BJ (cell line): ENCODE measurements around the gene SEMA4C. TPM values are rescaled to one million over a fixed set of nuclear protein-coding genes. Genes with fewer than 3 reads are reported as not detected.
"Not testable (repeated sequence)": the region's sequence is repeated elsewhere in the genome, so short reads cannot be mapped to it uniquely, and the experiment has no call there.

Source experiments
- CTCF ChIA-PET: fragments of 350-600 bp; formaldehyde crosslinking; extraction: SDS; loops from one replicate; lab custom pipeline; 2021; ENCODE audit warnings: antibody characterized with exemption, inconsistent platforms; lab: Yijun Ruan, JAX
- POLR2A ChIA-PET: fragments of 300-600 bp; sonication (Branson Sonifier 250); formaldehyde crosslinking; extraction: SDS; loops from one replicate; lab custom pipeline; 2021; ENCODE audit warnings: antibody characterized with exemption; lab: Charles Lee
- DNase-seq: peaks from one replicate; pipeline ENCODE4 v3.0.0-alpha.2; 2011; ENCODE audit warnings: low read depth
- H3K27me3 ChIP-seq: 2 replicates; pipeline ENCODE4 v1.6.0; 2011; ENCODE audit warnings: low read length; ENCODE audit not compliant: control insufficient read depth, insufficient read depth
- H3K36me3 ChIP-seq: 2 replicates; pipeline ENCODE4 v1.5.1; 2011; ENCODE audit warnings: low read length; ENCODE audit not compliant: control insufficient read depth, insufficient read depth
- H3K4me3 ChIP-seq: 2 replicates; pipeline ENCODE4 v1.5.1; 2011; ENCODE audit warnings: low read depth, mild to moderate bottlenecking, control low read depth, low read length
- polyA plus RNA-seq: library from polyadenylated mRNA; depleted of rRNA; stranded (reverse); fragments of >200 nt; gene quantifications from 2 replicates; pipeline ENCODE4 v1.2.3, GENCODE V29; 2011
- TF ChIP-seq, protein P1 (sequence below): IDR thresholded peaks from 2 replicates; pipeline ENCODE4 v1.5.1; 2011; ENCODE audit warnings: low read depth, mild to moderate bottlenecking, control low read depth, inconsistent platforms, low read length, moderate library complexity; ENCODE audit not compliant: insufficient read depth

The SEMA4C gene
- polyA plus RNA-seq, 1 experiment = 29.7 TPM

DNA sequence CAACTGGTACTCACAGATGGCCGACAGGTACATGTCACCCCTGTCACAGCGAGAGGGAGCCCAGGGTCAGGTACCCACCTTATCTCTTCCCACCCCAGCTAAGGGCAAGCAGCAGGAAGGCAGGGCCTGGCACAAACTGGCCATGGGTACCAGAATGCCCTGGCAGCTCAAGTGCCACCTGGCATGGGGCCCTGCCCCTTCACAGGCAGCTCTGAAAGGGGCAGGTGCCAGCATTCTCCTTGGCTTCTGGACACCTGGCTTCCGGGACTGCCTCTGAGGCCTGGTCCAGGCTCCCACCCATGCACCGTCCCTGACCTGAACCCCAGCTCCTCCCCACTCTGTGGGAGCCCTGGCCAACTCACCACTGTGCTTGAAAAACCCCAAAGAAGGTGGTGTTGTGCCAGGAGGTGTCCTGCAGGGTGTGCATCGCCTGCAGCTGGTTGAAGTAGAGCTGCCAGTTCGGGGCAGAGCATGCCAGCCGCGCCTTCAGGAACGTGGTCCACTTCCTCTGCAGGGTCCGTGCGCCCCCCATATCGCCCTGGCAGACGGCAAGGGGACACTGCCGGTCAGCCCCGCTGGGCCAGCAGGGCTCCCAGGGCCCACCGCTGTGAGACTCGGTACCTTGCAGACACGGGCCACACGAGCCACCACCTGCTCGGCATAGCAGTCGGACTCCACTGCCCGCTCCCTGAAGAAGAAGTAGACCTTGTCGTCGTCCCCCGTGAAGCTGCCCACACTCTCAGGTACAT, 5.4 kb downstream of the SEMA4C start:
- POLR2A ChIA-PET = no interaction called here
- CTCF ChIA-PET = interaction anchor here (1.8 kb wide), 1 partner anchor 86 kb away, joined by 10 read pairs; no protein-coding TSS in a partner anchor

GRCh38 chr2:96863575-96864342, 6.1 kb downstream of the SEMA4C start:
- TF ChIP-seq, protein P1, sequence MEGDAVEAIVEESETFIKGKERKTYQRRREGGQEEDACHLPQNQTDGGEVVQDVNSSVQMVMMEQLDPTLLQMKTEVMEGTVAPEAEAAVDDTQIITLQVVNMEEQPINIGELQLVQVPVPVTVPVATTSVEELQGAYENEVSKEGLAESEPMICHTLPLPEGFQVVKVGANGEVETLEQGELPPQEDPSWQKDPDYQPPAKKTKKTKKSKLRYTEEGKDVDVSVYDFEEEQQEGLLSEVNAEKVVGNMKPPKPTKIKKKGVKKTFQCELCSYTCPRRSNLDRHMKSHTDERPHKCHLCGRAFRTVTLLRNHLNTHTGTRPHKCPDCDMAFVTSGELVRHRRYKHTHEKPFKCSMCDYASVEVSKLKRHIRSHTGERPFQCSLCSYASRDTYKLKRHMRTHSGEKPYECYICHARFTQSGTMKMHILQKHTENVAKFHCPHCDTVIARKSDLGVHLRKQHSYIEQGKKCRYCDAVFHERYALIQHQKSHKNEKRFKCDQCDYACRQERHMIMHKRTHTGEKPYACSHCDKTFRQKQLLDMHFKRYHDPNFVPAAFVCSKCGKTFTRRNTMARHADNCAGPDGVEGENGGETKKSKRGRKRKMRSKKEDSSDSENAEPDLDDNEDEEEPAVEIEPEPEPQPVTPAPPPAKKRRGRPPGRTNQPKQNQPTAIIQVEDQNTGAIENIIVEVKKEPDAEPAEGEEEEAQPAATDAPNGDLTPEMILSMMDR = no peak
- peaks cover 56% of the 10 kb centered on the region for H3K36me3 ChIP-seq
- no peak overlapping the region for H3K4me3 ChIP-seq
- no peak for DNase-seq
- ChIA-PET POLR2A (no interaction called here), CTCF (interaction anchor here (1.0 to 1.8 kb wide), 2 partner anchors 11 to 87 kb away, joined by 4 to 10 read pairs; no protein-coding TSS in a partner anchor)
- no peaks in the 10 kb centered on the region for H3K27me3 ChIP-seq

More for the DNA sequence above, 5.4 kb downstream of the SEMA4C start:
- peaks cover 56% of the 10 kb centered on the region for H3K36me3 ChIP-seq
- no peak for DNase-seq
- TF ChIP-seq, protein P1 = no peak
- no peak overlapping the region for H3K4me3 ChIP-seq
- no peaks in the 10 kb centered on the region for H3K27me3 ChIP-seq

- DNase-seq, POLR2A ChIA-PET: not testable (repeated sequence)
- peaks cover 56% of the 10 kb centered on the region for H3K36me3 ChIP-seq
Measured at GRCh38 chr2:96863056-96863455, 6.8 kb downstream of the SEMA4C start.

DNA sequence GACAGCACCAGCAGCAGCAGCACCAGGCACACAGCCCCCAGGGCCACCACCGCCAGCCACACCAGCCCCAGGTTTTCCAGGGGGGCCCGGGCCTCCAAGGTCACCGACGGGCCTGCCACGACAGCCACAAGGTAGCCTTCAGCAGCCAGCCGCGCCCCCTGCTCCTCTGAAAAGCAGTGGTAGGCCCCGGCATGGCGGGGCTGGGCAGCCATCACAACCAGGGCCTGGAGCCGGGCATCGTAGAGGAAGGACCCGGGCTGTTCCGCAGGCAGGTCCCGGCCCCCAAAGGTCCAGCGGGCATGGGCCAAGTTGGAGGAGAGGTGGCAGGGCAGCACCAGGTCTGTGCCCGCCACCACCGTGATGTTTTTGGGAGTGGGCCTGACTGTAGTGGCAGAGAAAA, 8.8 kb downstream of the SEMA4C start:
- TF ChIP-seq, protein P1 = no peak
- POLR2A ChIA-PET = no interaction called here
- DNase-seq = no peak
- CTCF ChIA-PET = interaction anchor here (1.9 kb wide), 1 partner anchor 89 kb away, joined by 8 read pairs; no protein-coding TSS in a partner anchor
- H3K27me3 ChIP-seq = no peaks in the 10 kb centered on the region
- peaks cover 48% of the 10 kb centered on the region for H3K36me3 ChIP-seq
- H3K4me3 ChIP-seq = no peak overlapping the region

More at GRCh38 chr2:96863056-96863455, 6.8 kb downstream of the SEMA4C start:
- H3K4me3 ChIP-seq, H3K27me3 ChIP-seq: not testable (repeated sequence)
- CTCF ChIA-PET = interaction anchor here (1.0 to 1.8 kb wide), 2 partner anchors 12 to 88 kb away, joined by 4 to 10 read pairs; no protein-coding TSS in a partner anchor

DNA sequence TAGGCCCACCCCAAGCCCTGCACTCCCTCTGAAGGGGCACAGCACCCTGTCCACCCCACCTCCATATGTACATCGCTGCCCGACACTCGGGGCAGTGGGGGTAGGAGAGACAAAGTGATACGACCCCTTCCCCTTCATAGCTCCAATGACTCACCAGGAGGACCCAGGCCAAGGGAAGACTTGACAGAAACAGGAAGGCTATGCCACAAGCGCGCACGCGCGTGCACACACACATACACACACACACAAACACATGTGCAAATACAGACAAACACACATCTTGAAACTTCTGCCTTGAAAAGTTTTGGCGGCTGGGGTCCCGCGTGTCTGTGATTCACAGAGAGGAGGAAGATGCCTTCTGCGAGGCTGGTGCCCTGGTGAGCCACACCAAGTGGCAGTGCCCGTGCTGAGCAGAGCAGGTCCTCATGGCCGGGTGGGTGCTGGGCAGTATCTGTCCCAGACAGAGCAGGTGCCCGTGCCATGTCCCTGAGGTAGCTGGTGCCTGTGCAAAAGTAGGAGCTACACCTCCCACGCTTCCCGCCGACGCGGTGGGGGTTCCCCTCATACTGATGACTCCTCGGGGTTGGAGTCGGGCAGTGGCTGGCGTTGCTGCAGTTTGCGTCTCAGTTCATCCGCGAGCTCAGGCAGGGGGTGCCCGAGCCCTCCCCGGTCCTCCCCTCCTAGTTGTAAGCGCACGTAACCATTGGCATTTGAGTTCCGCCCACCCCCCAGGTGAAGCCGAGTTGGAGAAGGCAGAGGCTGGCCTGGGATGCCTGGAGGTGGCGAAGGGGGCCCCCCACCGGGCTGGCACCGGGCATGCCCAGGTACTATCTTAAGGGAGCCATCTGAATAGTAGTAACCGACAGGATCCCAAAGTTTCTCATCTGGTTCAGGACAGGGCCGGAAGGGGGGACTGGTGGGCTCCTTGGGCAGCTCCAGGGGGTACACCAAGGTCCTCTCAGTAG, 9.5 kb downstream of the SEMA4C start:
- peaks cover 42% of the 10 kb centered on the region for H3K36me3 ChIP-seq
- DNase-seq = no peak
- no peak overlapping the region for H3K4me3 ChIP-seq
- TF ChIP-seq, protein P1 = no peak
- POLR2A ChIA-PET = no interaction called here
- no peaks in the 10 kb centered on the region for H3K27me3 ChIP-seq
- CTCF ChIA-PET = interaction anchor here (1.9 kb wide), 1 partner anchor 90 kb away, joined by 8 read pairs; no protein-coding TSS in a partner anchor
